ENCODE measurements around the gene PHLDA1.
A peak's percentile ranks its signal among the peaks of the same experiment; 100 is the strongest.
"Not testable (repeated sequence)": the region's sequence is repeated elsewhere in the genome, so short reads cannot be mapped to it uniquely, and the experiment has no call there.

PHLDA1 gene

GRCh38 chr12:75984577-75985182, 46.9 kb downstream of the PHLDA1 start:
- DNase-seq, result no peak

- DNase-seq, result not testable (repeated sequence)
Measured at GRCh38 chr12:75983851-75984250, 47.7 kb downstream of the PHLDA1 start.

- DNase-seq, result no peak
Measured at GRCh38 chr12:75982979-75983660, 48.5 kb downstream of the PHLDA1 start.

- DNase-seq, result no peak
Measured at GRCh38 chr12:75982169-75982564, 49.4 kb downstream of the PHLDA1 start.

GRCh38 chr12:75981247-75982168, 50.1 kb downstream of the PHLDA1 start:
- DNase-seq, result no peak

GRCh38 chr12:75979181-75979580, 52.4 kb downstream of the PHLDA1 start:
- no peak for DNase-seq

GRCh38 chr12:75978677-75979076, 52.9 kb downstream of the PHLDA1 start:
- no peak for DNase-seq

- DNase-seq, result peak; percentile 46
Measured at GRCh38 chr12:75977952-75978671, 53.5 kb downstream of the PHLDA1 start.

GRCh38 chr12:75977590-75977951, 54.0 kb downstream of the PHLDA1 start:
- no peak for DNase-seq

GRCh38 chr12:75976913-75977312, 54.7 kb downstream of the PHLDA1 start:
- no peak for DNase-seq

GRCh38 chr12:75976113-75976512, 55.5 kb downstream of the PHLDA1 start:
- no peak for DNase-seq

- DNase-seq, result no peak
Measured at GRCh38 chr12:75975702-75976101, 55.9 kb downstream of the PHLDA1 start.
